Breast epithelium (tissue), 3 donors: ENCODE measurements around the gene SORBS2.

Source experiments
- POLR2A ChIP-seq: fragments of 450-650 bp; IDR thresholded peaks from one replicate; pipeline ENCODE4 v1.6.1; 2016; ENCODE audit warnings: antibody characterized with exemption, mild to moderate bottlenecking, moderate library complexity
- POLR2AphosphoS5 ChIP-seq, 3 donors: sonication (generic); formaldehyde crosslinking; IDR thresholded peaks; one replicate each; pipeline ENCODE4 v1.6.1; 2017; ENCODE audit warnings: antibody characterized with exemption in 3 of 3
- TF ChIP-seq, protein P1 (sequence below), 3 donors: fragments of 450-650 bp; IDR thresholded peaks; one replicate each; pipeline ENCODE4 v1.5.1; 2016 to 2017; ENCODE audit warnings: antibody characterized with exemption in 3 of 3, mild to moderate bottlenecking in 3 of 3, moderate library complexity in 3 of 3

DNA sequence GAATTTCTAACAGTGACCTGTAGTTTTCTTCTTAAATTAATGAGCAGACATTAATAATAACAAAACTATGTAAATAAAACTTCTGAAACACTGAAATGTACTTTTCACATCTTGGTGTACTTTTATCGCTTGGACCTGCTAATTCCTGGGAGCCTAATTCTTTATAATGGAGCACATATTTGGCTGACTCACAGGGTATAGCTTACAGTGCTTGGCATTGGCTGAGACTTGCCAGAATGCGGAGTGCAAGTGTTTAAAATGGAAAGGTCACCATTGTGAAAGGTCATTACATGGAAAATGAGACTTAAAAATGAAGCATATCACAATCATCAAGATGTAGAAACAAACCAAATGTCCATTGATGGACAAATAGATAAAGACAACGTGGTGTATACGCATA, 139.4 kb downstream of the SORBS2 start:
- TF ChIP-seq, protein P1, sequence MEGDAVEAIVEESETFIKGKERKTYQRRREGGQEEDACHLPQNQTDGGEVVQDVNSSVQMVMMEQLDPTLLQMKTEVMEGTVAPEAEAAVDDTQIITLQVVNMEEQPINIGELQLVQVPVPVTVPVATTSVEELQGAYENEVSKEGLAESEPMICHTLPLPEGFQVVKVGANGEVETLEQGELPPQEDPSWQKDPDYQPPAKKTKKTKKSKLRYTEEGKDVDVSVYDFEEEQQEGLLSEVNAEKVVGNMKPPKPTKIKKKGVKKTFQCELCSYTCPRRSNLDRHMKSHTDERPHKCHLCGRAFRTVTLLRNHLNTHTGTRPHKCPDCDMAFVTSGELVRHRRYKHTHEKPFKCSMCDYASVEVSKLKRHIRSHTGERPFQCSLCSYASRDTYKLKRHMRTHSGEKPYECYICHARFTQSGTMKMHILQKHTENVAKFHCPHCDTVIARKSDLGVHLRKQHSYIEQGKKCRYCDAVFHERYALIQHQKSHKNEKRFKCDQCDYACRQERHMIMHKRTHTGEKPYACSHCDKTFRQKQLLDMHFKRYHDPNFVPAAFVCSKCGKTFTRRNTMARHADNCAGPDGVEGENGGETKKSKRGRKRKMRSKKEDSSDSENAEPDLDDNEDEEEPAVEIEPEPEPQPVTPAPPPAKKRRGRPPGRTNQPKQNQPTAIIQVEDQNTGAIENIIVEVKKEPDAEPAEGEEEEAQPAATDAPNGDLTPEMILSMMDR (IDR thresholded peaks at IDR 0.05), result no peak
- no peak for TF ChIP-seq POLR2A
- TF ChIP-seq POLR2AphosphoS5 (IDR thresholded peaks at IDR 0.05), result no peak
